ENCODE data around the gene TBXAS1. TPM values are rescaled to one million over a fixed set of nuclear protein-coding genes. Genes with fewer than 3 reads are reported as not detected.

TBXAS1 gene
- total RNA-seq, 2 donors from 2014 or later: 30.1 to 66.6 TPM

- Histone ChIP-seq H3K4me1 (ENCODE audit: control insufficient read depth in 1 of 2, low read depth in 2 of 2) (peaks cover 0 to 21% of the 10 kb centered on the region in 2 donors), H3K4me3 (no peak overlapping the region), H3K9me3 (no peaks in the 10 kb centered on the region), H3K27ac (no peak overlapping the region), H3K27me3 (replicated peaks; ENCODE audit: insufficient read depth) (no peaks in the 10 kb centered on the region), H3K36me3 (no peaks in the 10 kb centered on the region)
- TF ChIP-seq CTCF (IDR thresholded peaks at IDR 0.05): no peak
- DNase-seq (ENCODE audit: low spot score): no peak
- no peak for ATAC-seq (ENCODE audit: insufficient number of reproducible peaks, low FRiP score, low read depth)
These were observed 219.1 kb downstream of the TBXAS1 start for GRCh38 chr7:140048138-140048537.

- TF ChIP-seq CTCF (IDR thresholded peaks at IDR 0.05): no peak
- no peak for ATAC-seq (ENCODE audit: insufficient number of reproducible peaks, low FRiP score, low read depth)
- DNase-seq (ENCODE audit: low spot score): no peak
- Histone ChIP-seq H3K27me3 (replicated peaks; ENCODE audit: insufficient read depth) (no peaks in the 10 kb centered on the region), H3K4me3 (no peak overlapping the region), H3K4me1 (ENCODE audit: control insufficient read depth in 1 of 2, low read depth in 2 of 2) (peaks cover 0 to 21% of the 10 kb centered on the region in 2 donors), H3K27ac (no peak overlapping the region), H3K36me3 (no peaks in the 10 kb centered on the region), H3K9me3 (no peaks in the 10 kb centered on the region)
These were observed 219.9 kb downstream of the TBXAS1 start for GRCh38 chr7:140048989-140049338.

DNA sequence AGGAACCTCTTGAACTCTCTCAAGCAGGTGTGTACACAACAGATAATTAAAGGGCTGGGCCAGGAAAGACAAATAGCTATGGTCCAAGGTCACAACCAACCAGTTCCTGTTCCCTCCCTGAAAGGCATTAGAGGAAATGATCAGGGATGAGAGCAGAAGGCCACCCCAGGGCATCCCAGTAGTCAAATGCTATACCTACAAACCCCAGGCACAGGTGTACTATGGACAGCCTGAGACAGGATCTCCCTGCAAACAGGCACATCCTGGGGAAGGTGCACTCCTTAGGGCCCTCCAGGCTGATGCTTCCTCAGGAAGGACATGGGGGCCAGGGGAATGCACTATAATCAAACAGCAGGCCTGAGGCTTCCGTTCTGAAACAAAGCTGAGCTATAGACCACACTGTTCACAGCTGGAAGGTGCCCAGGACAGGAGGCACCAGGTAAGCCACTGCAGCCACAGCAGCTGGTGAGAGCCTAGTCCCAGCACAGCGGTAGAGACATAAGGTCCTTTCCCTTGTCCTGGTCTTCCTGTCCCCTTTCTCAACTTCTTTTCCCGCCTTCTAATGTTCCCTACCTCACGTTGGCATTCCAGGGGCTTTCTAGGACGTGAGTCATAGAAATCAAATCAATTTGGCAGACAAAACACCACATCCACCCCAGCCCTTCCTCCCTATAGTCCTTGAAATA lies 220.4 kb downstream of the TBXAS1 start:
- no peak overlapping the region for H3K4me3 ChIP-seq
- H3K36me3 ChIP-seq: no peaks in the 10 kb centered on the region
- no peak for TF ChIP-seq CTCF (IDR thresholded peaks at IDR 0.05)
- H3K27ac ChIP-seq: peak overlapping the region; percentile 30 to 38
- H3K9me3 ChIP-seq: no peaks in the 10 kb centered on the region
- no peaks in the 10 kb centered on the region for H3K27me3 ChIP-seq (replicated peaks; ENCODE audit: insufficient read depth)
- DNase-seq (ENCODE audit: low spot score): no peak
- no peak for ATAC-seq (ENCODE audit: insufficient number of reproducible peaks, low FRiP score, low read depth)
- peaks cover 0 to 21% of the 10 kb centered on the region in 2 donors for H3K4me1 ChIP-seq (ENCODE audit: control insufficient read depth in 1 of 2, low read depth in 2 of 2)

- ATAC-seq (ENCODE audit: insufficient number of reproducible peaks, low FRiP score, low read depth) (no peak), DNase-seq (ENCODE audit: low spot score) (no peak)
- Histone ChIP-seq H3K27me3 (replicated peaks; ENCODE audit: insufficient read depth) (no peaks in the 10 kb centered on the region), H3K36me3 (no peaks in the 10 kb centered on the region), H3K9me3 (no peaks in the 10 kb centered on the region), H3K4me1 (ENCODE audit: control insufficient read depth in 1 of 2, low read depth in 2 of 2) (peaks cover 0 to 21% of the 10 kb centered on the region in 2 donors), H3K4me3 (no peak overlapping the region), H3K27ac (peak overlapping the region in 1 of 2 donors; percentile 38)
- no peak for TF ChIP-seq CTCF (IDR thresholded peaks at IDR 0.05)
These were observed 221.0 kb downstream of the TBXAS1 start for GRCh38 chr7:140050100-140050499.

GRCh38 chr7:140051820-140052219 lies 222.8 kb downstream of the TBXAS1 start:
- DNase-seq (ENCODE audit: low spot score): no peak
- H3K4me3 ChIP-seq: no peak overlapping the region
- peaks cover 0 to 12% of the 10 kb centered on the region in 2 donors for H3K4me1 ChIP-seq (ENCODE audit: control insufficient read depth in 1 of 2, low read depth in 2 of 2)
- no peak overlapping the region for H3K27ac ChIP-seq
- H3K27me3 ChIP-seq (replicated peaks; ENCODE audit: insufficient read depth): no peaks in the 10 kb centered on the region
- no peaks in the 10 kb centered on the region for H3K9me3 ChIP-seq
- no peaks in the 10 kb centered on the region for H3K36me3 ChIP-seq
- ATAC-seq (ENCODE audit: insufficient number of reproducible peaks, low FRiP score, low read depth): no peak
- no peak for TF ChIP-seq CTCF (IDR thresholded peaks at IDR 0.05)

Data from thoracic aorta (tissue), 2 donors.